Fibroblast of lung (primary cell): ENCODE measurements around the gene KRTCAP2.

Experiments used
- EZH2 ChIP-seq: IDR thresholded peaks from 2 replicates; pipeline ENCODE4 v1.5.1; 2012; ENCODE audit warnings: low read length, control low read depth, mild to moderate bottlenecking; ENCODE audit errors: missing control alignments
- TF ChIP-seq, protein P1 (sequence below), 2 donors: IDR thresholded peaks in 1 of 2; conservative IDR thresholded peaks in 1 of 2; 1 replicate in 1 of 2; 2 replicates in 1 of 2; pipeline ENCODE4 v1.5.1; 2011 to 2012; ENCODE audit warnings: low read length in 2 of 2, control low read depth in 1 of 2, inconsistent platforms in 1 of 2, low read depth in 1 of 2, mild to moderate bottlenecking in 1 of 2

DNA sequence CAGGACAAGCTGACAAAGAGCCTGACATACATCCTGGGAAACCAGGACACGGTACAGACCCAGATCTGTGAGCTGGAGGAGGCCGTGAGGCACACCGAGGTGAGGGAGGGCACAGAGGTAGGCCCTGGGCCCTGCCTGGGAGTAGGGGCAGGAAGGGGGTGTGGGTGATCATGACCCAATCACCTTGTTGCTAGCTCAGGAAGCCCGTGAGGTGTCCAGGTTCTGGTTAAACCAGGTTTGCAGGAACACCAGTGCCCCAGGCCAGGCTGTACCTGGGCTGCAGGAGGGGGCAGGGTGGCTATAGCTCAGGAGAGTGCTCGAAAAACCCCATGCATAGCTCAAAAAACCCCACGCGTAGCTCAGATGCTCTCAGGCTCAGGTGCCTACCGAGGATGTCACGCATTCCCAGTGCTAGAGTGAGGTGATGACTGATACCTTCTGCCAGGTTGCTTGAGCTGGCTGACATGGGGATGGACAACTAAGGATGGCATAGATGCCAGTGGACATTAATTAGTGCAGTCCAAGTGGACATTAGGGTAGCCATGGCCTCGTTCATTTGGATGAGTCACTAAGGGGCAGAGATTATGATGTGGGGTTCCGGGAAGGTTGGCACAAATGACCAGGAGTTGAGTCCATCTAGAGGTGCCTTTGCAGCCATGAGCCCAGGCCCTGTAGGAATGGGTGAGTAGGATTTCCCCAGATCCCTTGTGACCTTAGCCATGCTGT lies 4.3 kb upstream of the KRTCAP2 start:
- TF ChIP-seq, protein P1, sequence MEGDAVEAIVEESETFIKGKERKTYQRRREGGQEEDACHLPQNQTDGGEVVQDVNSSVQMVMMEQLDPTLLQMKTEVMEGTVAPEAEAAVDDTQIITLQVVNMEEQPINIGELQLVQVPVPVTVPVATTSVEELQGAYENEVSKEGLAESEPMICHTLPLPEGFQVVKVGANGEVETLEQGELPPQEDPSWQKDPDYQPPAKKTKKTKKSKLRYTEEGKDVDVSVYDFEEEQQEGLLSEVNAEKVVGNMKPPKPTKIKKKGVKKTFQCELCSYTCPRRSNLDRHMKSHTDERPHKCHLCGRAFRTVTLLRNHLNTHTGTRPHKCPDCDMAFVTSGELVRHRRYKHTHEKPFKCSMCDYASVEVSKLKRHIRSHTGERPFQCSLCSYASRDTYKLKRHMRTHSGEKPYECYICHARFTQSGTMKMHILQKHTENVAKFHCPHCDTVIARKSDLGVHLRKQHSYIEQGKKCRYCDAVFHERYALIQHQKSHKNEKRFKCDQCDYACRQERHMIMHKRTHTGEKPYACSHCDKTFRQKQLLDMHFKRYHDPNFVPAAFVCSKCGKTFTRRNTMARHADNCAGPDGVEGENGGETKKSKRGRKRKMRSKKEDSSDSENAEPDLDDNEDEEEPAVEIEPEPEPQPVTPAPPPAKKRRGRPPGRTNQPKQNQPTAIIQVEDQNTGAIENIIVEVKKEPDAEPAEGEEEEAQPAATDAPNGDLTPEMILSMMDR (conservative IDR thresholded peaks at IDR 0.05 in 1 of 2, IDR thresholded peaks at IDR 0.05 in 1 of 2; ENCODE audit: low read depth in 1 of 2, low read length in 2 of 2), result no peak
- no peak for TF ChIP-seq EZH2
